Sigmoid colon (tissue), 7 donors: ENCODE measurements around the gene ASPRV1. TPM values are rescaled to one million over a fixed set of nuclear protein-coding genes. Genes with fewer than 3 reads are reported as not detected.

Source experiments
- DNase-seq: peaks from one replicate; pipeline ENCODE4 v3.0.0-alpha.2; 2019
- H3K27ac ChIP-seq, 4 donors: fragments of 200-600 bp; sonication (generic); one replicate each; pipeline ENCODE4 v1.5.1; 2016 to 2019; ENCODE audit warnings: mild to moderate bottlenecking in 1 of 4
- H3K27me3 ChIP-seq, 3 donors: fragments of 200-600 bp; sonication (generic); one replicate each; pipeline ENCODE4 v1.5.1; 2019; ENCODE audit warnings: mild to moderate bottlenecking in 1 of 3
- H3K36me3 ChIP-seq, 4 donors: fragments of 200-600 bp; sonication (generic); one replicate each; pipeline ENCODE4 v1.5.1; 2016 to 2019
- H3K4me1 ChIP-seq, 4 donors: fragments of 200-600 bp; sonication (generic); one replicate each; pipeline ENCODE4 v1.5.1; 2017 to 2019
- H3K4me3 ChIP-seq, 4 donors: fragments of 200-600 bp; sonication (generic); one replicate each; pipeline ENCODE4 v1.5.1; 2017 to 2019; ENCODE audit warnings: mild to moderate bottlenecking in 2 of 4, moderate library complexity in 1 of 4
- H3K9me3 ChIP-seq, 4 donors: fragments of 200-600 bp in 3 of 4; sonication (generic) in 3 of 4; one replicate each; pipeline versions ENCODE4 v1.5.1 to v1.6.1; 2013 to 2019
- CTCF ChIP-seq, 4 experiments: fragments of 450-650 bp in 3 of 4; fragments of 200-600 bp in 1 of 4; IDR thresholded peaks; one replicate each; pipeline ENCODE4 v1.5.1; 2016 to 2019; ENCODE audit warnings: antibody characterized with exemption in 4 of 4, mild to moderate bottlenecking in 3 of 4, moderate library complexity in 2 of 4
- EP300 ChIP-seq, 4 donors: sonication (generic); formaldehyde crosslinking; IDR thresholded peaks; one replicate each; pipeline ENCODE4 v1.6.1; 2017; ENCODE audit warnings: antibody characterized with exemption in 4 of 4
- POLR2A ChIP-seq, 2 donors: fragments of 450-650 bp; IDR thresholded peaks; one replicate each; pipeline ENCODE4 v1.6.1; 2016; ENCODE audit warnings: antibody characterized with exemption in 2 of 2, mild to moderate bottlenecking in 2 of 2, moderate library complexity in 2 of 2
- POLR2AphosphoS5 ChIP-seq, 4 donors: sonication (generic); formaldehyde crosslinking; IDR thresholded peaks; one replicate each; pipeline ENCODE4 v1.6.1; 2017; ENCODE audit warnings: antibody characterized with exemption in 4 of 4
- WGBS, 2 donors: extraction: QIAGEN DNeasy Blood & Tissue Kit; methylation state at CpG; one replicate each; pipeline ENCODE4 v1.1.7; 2013; 5-methylcytosine and 5-hydroxymethylcytosine counted together
- intact Hi-C: fragments of 100-400 bp; cut with DNase I; formaldehyde crosslinking; loops from one replicate; pipeline ENCODE4 v1.15.1; 2023
- polyA plus RNA-seq, 3 donors: library from polyadenylated mRNA; stranded (reverse); fragments of 200-250 nt; gene quantifications; one replicate each; pipeline ENCODE4 v1.2.3, GENCODE V29; 2013
- total RNA-seq, 4 donors: library from RNA; depleted of rRNA; stranded (reverse); fragments of >200 nt; gene quantifications; one replicate each; pipeline ENCODE4 v1.1.0, GENCODE V29; 2016
- donor health status: healthy with polysubstance abuse.
- donor health status: Bipolar disorder and iron deficiency.
- donor health status: healthy.

Gene ASPRV1
- total and polyA plus RNA-seq, 7 donors = 1.1 to 1.4 (median 1.2) TPM

GRCh38 chr2:69931832-69932595 lies 29.4 kb downstream of the ASPRV1 start:
- 91 to 93% methylated on average over 7 of the region's 7 CpGs for WGBS, 2 donors

GRCh38 chr2:69926849-69927515 lies 34.4 kb downstream of the ASPRV1 start:
- intact Hi-C loops = no loop called here

More at GRCh38 chr2:69931832-69932595, 29.4 kb downstream of the ASPRV1 start:
- peaks cover 6 to 30% (median 17%) of the 10 kb centered on the region in 4 donors for H3K36me3 ChIP-seq
- H3K4me1 ChIP-seq = no peaks in the 10 kb centered on the region
- no peak for DNase-seq
- no peaks in the 10 kb centered on the region for H3K9me3 ChIP-seq
- TF ChIP-seq POLR2AphosphoS5 (IDR thresholded peaks at IDR 0.05) = no peak
- TF ChIP-seq EP300 (IDR thresholded peaks at IDR 0.05) = no peak
- TF ChIP-seq POLR2A (IDR thresholded peaks at IDR 0.05) = no peak
- TF ChIP-seq CTCF (IDR thresholded peaks at IDR 0.05) = no peak
- no peaks in the 10 kb centered on the region for H3K27me3 ChIP-seq
- intact Hi-C loops = no loop called here
- H3K27ac ChIP-seq = no peak overlapping the region
- H3K4me3 ChIP-seq = no peak overlapping the region

GRCh38 chr2:69923116-69923515 lies 38.3 kb downstream of the ASPRV1 start:
- intact Hi-C loops = no loop called here
- no peak for DNase-seq

More at GRCh38 chr2:69926849-69927515, 34.4 kb downstream of the ASPRV1 start:
- Histone ChIP-seq H3K27me3 (no peaks in the 10 kb centered on the region), H3K9me3 (no peaks in the 10 kb centered on the region), H3K36me3 (peaks cover 0 to 21% (median 2%) of the 10 kb centered on the region in 4 donors), H3K27ac (no peak overlapping the region), H3K4me1 (no peaks in the 10 kb centered on the region), H3K4me3 (no peak overlapping the region)
- DNase-seq = no peak
- TF ChIP-seq EP300 (IDR thresholded peaks at IDR 0.05) (no peak), POLR2A (IDR thresholded peaks at IDR 0.05) (no peak), POLR2AphosphoS5 (IDR thresholded peaks at IDR 0.05) (no peak), CTCF (IDR thresholded peaks at IDR 0.05) (no peak)
- 84 to 89% methylated on average over 3 of the region's 3 CpGs for WGBS, 2 donors

DNA sequence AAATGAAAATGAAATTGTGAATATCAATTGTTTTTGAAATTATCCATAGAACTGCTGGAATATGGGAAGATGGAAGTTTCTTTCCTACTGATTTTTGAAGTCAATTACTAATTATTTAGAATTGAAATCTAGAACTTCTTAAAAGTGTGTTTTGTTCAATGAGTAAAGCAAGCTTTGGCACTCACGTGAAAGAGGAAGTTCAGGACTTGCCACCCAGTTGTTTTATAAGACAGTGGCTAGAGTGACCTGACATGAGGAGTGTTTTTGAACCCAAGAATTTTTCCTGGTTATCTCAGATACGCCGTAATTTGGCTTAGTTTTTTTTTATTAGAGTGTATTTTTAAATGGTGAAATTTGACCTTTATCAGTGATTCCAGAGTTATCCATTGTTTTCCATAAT lies 43.0 kb downstream of the ASPRV1 start:
- TF ChIP-seq CTCF (IDR thresholded peaks at IDR 0.05) (no peak), POLR2AphosphoS5 (IDR thresholded peaks at IDR 0.05) (no peak)
- no peak for DNase-seq
- Histone ChIP-seq H3K9me3 (no peaks in the 10 kb centered on the region), H3K36me3 (peaks cover 0 to 55% (median 8%) of the 10 kb centered on the region in 4 donors), H3K4me3 (no peak overlapping the region), H3K4me1 (peaks cover 0 to 32% (median 20%) of the 10 kb centered on the region in 4 donors), H3K27me3 (no peaks in the 10 kb centered on the region), H3K27ac (peak overlapping the region; percentile 15 to 97 (median 58))
- intact Hi-C loops = loop anchor here (5.0 kb wide), 1 partner anchor 154 kb away; no protein-coding TSS in a partner anchor
- 47 to 65% methylated on average over 3 of the region's 3 CpGs for WGBS, 2 donors

More at GRCh38 chr2:69923116-69923515, 38.3 kb downstream of the ASPRV1 start:
- no peak overlapping the region for H3K27ac ChIP-seq
- no peaks in the 10 kb centered on the region for H3K4me1 ChIP-seq
- no peak overlapping the region for H3K4me3 ChIP-seq
- TF ChIP-seq EP300 (IDR thresholded peaks at IDR 0.05) (no peak), POLR2AphosphoS5 (IDR thresholded peaks at IDR 0.05) (no peak), CTCF (IDR thresholded peaks at IDR 0.05) (no peak), POLR2A (IDR thresholded peaks at IDR 0.05) (no peak)
- peaks cover 0 to 47% (median 8%) of the 10 kb centered on the region in 4 donors for H3K36me3 ChIP-seq
- WGBS, 2 donors = 95 to 98% methylated on average over 3 of the region's 3 CpGs
- H3K27me3 ChIP-seq = no peaks in the 10 kb centered on the region
- no peaks in the 10 kb centered on the region for H3K9me3 ChIP-seq
